GM18517 (cell line): ENCODE results near the gene ZBED4.

Experiments used
- ATAC-seq: cut with Tn5 transposase; IDR thresholded peaks from one replicate; pipeline ENCODE4 v1.9.1; 2021; ENCODE audit warnings: mild to moderate bottlenecking, moderate library complexity; ENCODE audit not compliant: unreplicated experiment

The ZBED4 gene

DNA sequence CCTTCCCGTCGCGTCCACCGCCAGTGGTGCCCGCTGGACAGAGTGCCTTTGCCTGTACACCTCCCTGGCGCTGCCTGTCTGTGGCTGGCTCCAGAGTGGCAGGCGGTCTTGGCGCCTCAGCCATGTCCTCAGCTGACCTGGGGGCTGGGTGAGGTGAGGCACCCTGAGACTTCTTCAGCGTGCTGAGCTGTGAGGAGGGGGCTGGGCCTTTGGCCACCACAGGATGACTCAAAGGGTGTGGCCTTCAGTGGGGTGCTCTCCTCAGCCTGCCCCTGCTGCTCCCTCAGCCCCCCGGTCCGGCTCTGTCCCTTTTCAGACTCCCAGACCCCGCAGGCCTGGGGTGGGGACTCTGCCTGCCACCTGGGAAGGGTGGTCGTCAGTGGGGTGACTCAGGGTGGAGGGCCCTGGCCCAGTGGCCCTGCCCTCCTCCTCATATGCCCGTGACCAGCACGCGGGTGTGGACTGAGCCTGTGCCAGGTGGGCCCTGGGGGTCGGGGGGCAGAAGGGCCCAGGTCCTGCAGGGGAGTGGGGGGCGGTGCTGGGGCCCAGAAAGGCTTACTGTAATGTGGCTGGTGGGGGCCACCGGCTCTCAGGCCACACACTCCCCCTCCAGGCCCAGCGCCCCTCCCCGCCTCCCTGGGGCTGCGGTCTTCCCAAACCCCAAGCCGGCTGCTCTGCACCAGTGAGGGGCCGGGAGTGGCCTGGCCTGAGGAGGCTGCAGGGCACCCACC lies 80.7 kb downstream of the ZBED4 start:
- no peak for ATAC-seq

GRCh38 chr22:49934891-49935557 lies 81.4 kb downstream of the ZBED4 start:
- no peak for ATAC-seq

GRCh38 chr22:49935561-49935960 lies 81.9 kb downstream of the ZBED4 start:
- ATAC-seq, result no peak

- peak; percentile 52 for ATAC-seq
Observed at GRCh38 chr22:49936018-49936972, 82.7 kb downstream of the ZBED4 start.

GRCh38 chr22:49936973-49937757 lies 83.5 kb downstream of the ZBED4 start:
- no peak for ATAC-seq

DNA sequence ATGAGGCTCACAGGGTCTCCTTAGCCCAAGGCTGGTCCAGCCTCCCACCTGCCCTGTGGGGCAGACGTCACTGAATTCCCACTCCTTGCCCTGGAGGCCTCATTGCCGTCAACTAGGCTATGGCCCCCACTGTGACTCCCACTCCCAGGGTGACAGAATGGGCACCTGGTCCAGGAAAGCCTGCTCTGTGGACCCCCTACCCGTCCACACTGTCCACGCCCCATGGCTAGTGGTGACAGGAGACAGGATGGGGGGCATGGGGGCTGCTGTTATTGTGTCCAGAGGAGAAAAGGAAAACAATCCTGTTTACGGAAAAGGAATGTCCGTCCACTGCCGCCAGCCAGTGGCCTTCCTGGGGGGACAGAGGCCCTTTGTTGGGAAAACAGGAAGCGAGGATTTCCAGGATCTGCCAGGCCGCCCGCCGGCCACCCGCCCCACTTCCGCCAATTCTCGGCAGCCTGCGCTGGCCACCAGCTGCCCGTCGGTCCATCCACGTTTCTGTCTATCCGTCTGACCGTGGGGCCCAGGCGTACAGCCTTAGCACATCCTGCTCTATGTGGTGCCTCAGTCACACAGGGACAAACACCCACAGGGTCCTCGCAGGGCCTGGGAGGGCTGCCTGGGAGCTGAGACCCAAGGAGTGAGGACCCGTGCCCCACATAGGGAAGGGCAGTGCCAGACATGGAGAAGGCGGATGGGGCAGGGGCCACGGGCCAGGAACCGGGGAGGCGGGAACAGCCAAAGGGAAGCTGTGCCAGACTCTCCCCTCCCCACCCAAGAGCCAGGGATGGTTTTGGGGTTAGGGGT lies 84.3 kb downstream of the ZBED4 start:
- ATAC-seq, result no peak

DNA sequence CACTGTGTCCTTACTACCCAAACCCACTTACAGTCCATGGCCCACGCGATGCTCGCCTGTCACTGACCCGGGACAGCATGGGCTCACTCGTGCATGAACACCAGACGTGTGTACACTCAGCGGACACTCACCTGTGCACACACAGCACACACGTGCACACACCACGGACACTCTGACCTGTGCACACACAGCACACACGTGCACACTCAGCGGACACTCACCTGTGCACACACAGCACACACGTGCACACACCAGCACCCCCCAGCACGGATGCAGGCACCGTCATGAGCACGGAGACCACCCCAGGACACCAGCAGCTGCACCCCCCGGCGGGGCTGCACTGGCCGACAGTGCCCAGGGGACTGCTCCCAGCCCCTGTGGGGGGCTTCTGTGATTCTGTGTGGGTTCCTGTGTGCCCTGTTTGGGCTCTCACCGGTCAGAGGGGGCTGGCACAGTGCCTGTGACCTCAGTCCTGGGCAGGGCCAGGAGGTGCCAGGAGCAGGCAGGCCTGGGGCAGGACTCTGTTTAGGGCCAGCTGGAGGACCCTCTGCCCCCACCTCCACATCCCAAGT lies 85.0 kb downstream of the ZBED4 start:
- no peak for ATAC-seq
